HT1080 (cell line): ENCODE data around the gene PRTFDC1. TPM values are rescaled to one million over a fixed set of nuclear protein-coding genes. Genes with fewer than 3 reads are reported as not detected.
"Not testable (repeated sequence)": the region's sequence is repeated elsewhere in the genome, so short reads cannot be mapped to it uniquely, and the experiment has no call there.

Experiments used
- DNase-seq: peaks from one replicate; pipeline ENCODE4 v3.0.0-alpha.2; 2015; ENCODE audit warnings: low read depth
- polyA plus RNA-seq, 2 experiments: library from polyadenylated mRNA; depleted of rRNA; stranded (reverse); fragments of >200 nt; gene quantifications; 2 replicates each; pipeline ENCODE4 v1.2.3, GENCODE V29; 2015
- total RNA-seq: library from RNA; depleted of rRNA; stranded (reverse); fragments of >200 nt; shearing (Covaris generic); gene quantifications from 2 replicates; pipeline ENCODE4 v1.2.3, GENCODE V29; 2014; rRNA removed

Gene PRTFDC1, protein sequence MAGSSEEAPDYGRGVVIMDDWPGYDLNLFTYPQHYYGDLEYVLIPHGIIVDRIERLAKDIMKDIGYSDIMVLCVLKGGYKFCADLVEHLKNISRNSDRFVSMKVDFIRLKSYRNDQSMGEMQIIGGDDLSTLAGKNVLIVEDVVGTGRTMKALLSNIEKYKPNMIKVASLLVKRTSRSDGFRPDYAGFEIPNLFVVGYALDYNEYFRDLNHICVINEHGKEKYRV
- 0.30 TPM in 1 of 2 replicates, not detected in the other for total RNA-seq
- 0.17 and 0.35 TPM in 2 replicates for polyA plus RNA-seq (2015; cell fraction: cytosol; rRNA removed)
- not detected in 2 replicates for polyA plus RNA-seq (2015; cell fraction: nucleus; rRNA removed)

GRCh38 chr10:24952143-24952706 is at the start of gene PRTFDC1:
PRTFDC1 (minus strand) TSS chr10:24952606; CDS start chr10:24952575, 31 bp downstream.
- no peak for DNase-seq

- no peak for DNase-seq
Measured at GRCh38 chr10:24998044-24998443, 45.6 kb upstream of the PRTFDC1 start.

DNA sequence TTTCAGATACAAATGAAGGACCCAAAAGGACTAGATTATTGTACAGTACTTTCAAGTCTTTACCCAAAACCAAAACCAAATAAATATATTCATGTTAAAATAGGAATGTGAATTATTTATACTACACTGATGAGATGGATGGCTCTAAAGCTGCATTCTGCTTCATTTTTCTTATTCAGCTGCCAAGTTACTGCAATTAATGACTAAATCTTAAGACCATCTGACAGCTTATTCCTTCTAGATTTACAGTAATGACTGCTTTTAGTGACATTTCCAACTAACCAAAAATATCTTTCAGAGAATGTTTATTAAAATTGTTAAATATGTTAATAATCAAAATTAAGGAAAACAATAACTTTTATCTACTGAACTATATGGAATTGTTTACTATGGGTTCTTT is 42.7 kb upstream of the PRTFDC1 start:
- DNase-seq: no peak

DNA sequence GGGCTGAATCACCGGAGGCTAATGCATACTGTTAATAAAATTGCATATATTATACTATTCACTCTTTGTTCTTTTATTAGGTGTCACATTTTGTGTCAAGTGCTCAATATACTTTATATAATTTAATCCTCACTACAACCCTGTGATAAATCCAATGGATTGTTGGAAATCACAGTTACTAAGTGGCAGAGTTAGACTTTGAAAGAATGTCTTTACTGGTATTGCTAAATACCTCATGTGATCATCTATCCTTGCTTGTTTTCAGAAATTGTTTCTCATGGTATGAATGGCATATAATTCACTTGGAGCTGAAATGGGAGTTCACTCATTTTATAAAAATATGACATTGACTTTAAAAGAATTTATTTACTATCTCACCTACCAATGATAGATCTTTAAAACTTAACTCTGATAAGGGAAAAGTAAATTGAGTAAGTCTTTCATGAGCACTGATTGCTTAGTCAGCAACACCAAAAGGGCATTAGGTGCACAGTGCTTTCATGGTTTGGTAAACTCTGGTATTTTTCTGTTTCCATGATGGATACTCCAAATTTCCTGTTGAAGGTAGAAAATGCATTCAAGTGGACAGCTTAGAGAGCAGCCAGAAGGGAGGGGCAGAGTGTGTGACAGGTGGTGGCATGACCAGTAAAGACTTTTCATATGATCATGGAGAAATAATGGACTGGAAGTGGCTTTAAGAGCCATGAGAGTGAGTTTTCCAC is 41.0 kb upstream of the PRTFDC1 start:
- DNase-seq: no peak

GRCh38 chr10:24992512-24993133 is 40.2 kb upstream of the PRTFDC1 start:
- no peak for DNase-seq

DNA sequence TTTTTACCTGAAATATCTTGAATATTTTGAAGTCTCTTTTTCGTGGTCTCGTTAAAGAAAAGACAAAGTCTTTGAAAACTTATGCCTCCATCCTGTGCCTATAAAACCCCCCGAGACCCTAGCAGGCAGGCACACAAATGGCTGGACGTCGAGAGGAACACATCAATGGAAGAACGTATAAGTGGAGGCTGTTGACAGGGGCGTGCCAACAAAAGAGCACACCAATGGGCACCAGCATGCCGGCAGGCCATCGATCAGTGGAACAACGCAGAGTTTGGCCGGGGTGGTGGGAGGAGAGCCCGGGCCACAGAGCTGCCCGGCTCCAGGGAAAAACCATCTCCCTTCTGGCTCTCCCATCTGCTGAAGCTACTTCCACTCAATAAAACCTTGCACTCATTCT is 38.9 kb upstream of the PRTFDC1 start:
- no peak for DNase-seq

DNA sequence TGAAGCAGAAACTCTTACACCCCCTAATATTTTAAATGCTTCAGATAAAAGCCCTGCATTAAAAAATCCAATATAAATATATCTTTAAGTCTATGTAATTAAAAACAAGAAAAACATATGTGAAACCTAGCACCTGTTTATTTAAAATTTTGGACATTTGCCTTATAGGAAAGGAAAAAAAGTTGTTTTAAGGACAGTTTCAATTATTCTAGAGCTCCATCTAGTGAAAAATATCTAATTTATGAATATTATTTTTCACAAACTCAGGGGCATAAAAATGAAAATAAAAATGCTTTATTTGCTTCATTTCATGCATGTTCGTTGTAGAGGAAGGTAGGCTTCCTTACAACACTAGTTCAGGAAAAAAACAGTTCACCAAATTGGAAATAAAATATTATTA is 37.5 kb upstream of the PRTFDC1 start:
- no peak for DNase-seq

DNA sequence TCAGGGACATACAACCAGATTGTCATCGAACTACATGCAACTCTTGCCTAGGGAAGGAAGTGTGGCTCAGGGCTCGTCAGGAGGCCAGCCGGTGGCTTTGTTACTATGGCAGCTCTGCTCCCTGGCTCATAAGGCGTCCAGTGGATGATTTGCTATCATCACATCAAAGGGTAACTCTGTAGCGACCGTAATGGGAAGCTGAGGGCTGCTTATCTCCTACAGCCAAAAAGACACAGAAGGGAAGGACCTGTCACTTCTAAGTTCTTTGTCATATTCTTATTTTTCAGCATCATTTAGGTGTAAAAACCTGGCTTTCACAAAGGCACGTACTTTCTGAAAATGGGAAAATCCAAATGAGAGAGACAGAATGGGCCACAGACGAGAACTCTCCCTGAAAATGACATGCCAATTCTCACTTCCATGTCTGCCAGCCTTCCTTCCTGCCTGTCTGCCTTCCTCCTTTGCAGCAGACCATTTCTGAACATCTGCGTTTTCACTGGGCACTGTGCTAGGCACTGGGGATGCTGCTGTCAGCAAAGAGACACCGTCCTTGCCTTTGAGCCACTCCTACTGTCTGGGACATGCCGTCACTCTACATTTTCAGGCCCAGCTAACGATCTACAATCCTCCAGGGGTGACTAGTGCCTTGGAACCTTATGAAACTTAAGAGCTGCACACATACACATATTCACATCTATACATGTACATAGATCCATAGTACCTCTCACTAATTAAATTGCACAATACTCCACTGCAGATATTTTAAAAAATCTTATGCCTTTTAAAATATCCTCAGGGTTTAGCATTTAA is 36.6 kb upstream of the PRTFDC1 start:
- DNase-seq: no peak

DNA sequence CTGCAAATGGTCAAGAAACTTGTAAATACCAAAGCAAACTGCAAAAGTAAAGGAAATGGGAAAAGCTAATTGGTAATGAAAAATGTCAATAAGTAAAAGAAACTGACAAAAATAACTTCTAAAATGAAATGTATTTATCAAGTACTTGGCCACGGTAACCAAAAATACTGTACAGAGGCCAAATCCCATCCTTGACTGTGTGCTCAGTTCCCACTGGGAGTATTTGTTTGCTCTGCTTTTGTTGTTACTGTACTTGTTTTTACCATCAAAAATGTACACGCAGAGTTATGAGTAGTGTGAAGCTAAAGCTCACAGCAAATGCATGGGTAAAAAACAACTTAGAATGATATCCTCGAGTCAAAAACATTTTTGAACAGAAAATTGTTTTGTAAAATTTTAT is 32.5 kb upstream of the PRTFDC1 start:
- no peak for DNase-seq

- DNase-seq: no peak
Measured at GRCh38 chr10:24983946-24984345, 31.5 kb upstream of the PRTFDC1 start.

- DNase-seq: no peak
Measured at GRCh38 chr10:24983130-24983529, 30.7 kb upstream of the PRTFDC1 start.

- DNase-seq: no peak
Measured at GRCh38 chr10:24982319-24983112, 30.1 kb upstream of the PRTFDC1 start.

DNA sequence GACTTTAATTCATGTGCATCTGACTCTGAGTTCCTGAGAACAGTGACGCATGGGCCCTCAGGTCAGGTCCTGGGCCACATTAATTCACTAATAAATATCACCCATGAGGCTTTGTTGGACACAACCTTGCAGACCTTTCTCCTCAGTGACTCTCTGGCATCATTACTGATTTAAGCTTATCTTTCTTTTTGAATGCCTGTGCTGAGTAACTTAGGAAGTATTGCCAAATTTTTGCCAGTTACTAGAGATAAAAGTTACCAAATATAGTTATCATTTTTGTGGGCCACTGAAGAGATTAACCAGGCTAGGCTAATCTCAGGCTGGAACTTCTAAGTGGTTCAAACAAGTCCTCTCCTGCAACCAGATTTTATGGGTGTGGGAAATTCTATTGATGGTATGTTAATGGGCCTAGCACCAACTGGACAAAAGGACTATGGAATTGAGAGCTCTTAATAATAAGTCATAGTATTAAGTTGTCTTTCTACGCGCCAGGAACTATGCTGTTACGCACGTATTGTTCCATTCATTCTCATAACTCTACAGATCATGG is 28.8 kb upstream of the PRTFDC1 start:
- DNase-seq: no peak

DNA sequence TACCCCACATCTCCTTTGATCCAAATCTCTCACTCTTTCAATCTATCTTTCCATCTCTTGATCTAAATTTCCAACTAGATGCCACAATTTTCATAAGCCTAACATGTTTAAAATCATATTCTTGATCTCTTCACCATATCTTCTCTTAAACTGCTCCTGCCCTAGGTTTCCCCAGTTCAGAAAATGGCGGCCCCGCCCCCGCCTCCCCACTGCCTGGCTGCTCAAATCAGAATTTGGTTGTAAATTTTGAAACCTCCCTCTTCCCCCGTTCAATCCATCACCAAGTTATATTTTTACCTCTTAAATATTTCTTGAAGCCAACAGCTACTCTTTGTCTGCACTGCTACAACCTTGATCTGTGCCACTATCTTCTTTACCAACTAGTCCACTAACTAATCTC is 27.3 kb upstream of the PRTFDC1 start:
- no peak for DNase-seq

- no peak for DNase-seq
Measured at GRCh38 chr10:24974976-24975375, 22.6 kb upstream of the PRTFDC1 start.

GRCh38 chr10:24973163-24973562 is 20.8 kb upstream of the PRTFDC1 start:
- no peak for DNase-seq

- no peak for DNase-seq
Measured at GRCh38 chr10:24971374-24971773, 19.0 kb upstream of the PRTFDC1 start.

DNA sequence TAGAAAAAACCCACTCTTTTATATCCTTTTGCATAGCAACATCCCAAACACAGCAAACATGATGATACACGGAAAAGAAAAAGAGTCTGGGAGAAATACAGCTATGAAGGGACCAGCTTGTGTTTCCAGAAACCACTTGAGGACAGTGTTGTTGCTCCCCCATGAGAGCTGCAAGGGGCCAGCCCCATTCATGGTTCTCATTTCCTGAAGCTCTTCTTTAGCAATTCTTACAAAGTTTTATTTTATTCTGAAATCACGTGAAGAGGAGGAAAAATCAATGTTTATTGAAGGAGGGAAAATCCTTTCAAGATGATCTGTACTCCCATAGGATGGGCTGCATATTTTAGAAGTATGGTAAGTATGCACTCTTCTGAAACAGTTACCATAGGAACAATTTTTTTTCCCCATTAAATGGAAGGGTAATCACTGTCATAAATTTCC is 17.5 kb upstream of the PRTFDC1 start:
- no peak for DNase-seq

- not testable (repeated sequence) for DNase-seq
Measured at GRCh38 chr10:24968951-24969350, 16.5 kb upstream of the PRTFDC1 start.

DNA sequence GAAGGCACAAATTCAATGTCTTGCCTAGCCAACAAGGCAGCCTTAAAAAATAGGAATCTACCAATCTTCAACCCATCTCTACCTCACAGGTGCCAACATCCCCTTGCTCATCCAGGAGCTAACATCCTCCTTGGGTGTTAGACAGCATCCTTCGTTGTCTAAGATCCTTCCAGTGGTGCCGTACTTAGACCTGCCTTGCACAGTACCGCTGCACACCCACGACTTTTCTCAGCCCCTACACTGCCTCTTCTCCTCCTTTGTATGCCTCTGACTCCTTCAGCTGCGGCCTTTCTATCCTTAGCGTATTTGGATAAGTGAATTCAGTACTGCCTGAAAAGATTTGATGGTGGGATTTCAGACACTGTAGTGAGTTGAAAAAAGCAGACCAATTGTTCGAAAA is 15.9 kb upstream of the PRTFDC1 start:
- DNase-seq: no peak
